C4-2B (cell line): ENCODE results near the gene SPTSSB.

ENCODE experiments used
- H3K27ac ChIP-seq: fragments of 450-650 bp; 2 replicates; pipeline ENCODE4 v1.5.1; 2017
- ZFX ChIP-seq: fragments of 450-650 bp; IDR thresholded peaks from 2 replicates; pipeline ENCODE4 v1.6.1; 2017
- TF ChIP-seq, protein P1 (sequence below): fragments of 450-650 bp; conservative IDR thresholded peaks from 2 replicates; pipeline ENCODE4 v1.5.1; 2017; ENCODE audit warnings: mild to moderate bottlenecking

Gene SPTSSB

DNA sequence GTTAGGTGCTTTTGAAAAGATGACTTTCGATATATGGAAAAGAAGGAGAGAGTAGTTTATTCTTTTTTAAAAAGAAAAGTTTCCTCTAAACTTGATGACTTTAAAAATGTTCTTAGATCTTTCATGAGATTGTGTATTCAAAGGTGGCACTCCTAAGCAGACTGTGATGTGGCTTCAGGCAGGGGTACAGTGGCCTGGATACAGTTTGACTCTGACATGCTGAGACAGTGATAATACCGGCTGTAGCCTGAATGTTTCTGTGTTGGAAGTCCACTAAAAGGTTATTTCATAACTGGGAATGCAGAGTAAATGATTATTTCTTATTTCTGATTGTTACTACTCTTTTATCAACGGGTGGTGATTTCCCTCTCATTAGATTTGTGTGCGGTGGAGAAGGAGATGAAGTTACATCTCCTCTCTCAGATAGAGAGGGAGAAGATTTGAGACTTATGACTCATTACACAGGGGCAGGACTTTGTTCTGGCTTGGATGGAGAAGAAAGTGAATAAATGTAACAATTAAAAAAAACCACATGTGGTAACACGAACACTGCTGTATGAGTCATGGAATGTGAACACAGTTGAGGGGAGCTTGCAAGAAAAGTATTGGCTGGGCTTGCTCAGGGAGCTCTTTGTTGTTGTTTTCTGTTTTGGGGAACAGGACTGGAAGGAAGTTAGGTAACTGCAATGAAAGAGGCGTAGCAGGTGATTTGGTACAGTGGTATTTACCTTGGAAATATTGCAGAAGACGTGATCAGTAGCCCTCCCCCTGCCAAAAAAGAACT lies 21.6 kb downstream of the SPTSSB start:
- no peak for TF ChIP-seq ZFX
- TF ChIP-seq, protein P1, sequence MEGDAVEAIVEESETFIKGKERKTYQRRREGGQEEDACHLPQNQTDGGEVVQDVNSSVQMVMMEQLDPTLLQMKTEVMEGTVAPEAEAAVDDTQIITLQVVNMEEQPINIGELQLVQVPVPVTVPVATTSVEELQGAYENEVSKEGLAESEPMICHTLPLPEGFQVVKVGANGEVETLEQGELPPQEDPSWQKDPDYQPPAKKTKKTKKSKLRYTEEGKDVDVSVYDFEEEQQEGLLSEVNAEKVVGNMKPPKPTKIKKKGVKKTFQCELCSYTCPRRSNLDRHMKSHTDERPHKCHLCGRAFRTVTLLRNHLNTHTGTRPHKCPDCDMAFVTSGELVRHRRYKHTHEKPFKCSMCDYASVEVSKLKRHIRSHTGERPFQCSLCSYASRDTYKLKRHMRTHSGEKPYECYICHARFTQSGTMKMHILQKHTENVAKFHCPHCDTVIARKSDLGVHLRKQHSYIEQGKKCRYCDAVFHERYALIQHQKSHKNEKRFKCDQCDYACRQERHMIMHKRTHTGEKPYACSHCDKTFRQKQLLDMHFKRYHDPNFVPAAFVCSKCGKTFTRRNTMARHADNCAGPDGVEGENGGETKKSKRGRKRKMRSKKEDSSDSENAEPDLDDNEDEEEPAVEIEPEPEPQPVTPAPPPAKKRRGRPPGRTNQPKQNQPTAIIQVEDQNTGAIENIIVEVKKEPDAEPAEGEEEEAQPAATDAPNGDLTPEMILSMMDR: no peak
- no peak overlapping the region for H3K27ac ChIP-seq

DNA sequence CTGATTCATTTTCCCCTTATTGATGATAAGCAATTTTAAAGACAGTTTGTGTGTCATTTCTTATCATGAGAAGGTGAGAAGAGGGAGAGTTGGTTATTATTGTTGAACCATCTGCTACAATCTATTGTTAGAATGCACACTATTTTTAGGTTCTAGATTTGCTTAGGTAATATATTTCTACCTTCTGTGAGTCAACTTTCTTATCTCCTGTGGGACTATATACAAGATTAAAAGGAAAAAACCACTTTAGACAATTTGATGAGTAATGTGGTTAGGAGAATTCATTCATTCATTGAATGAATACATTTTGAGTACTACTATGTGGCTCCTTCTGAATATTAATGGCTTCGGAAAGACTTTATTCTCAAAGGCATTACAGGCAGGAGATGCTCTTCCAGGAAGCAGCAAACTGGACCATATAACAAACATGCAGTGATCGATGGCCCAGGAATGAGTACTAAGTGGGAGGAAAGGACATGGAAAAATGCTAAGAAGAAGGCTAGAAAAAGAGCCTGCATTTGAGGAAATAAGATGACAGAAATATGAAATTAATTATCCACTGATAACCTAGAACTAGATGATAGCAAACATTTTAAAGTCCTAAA lies 22.4 kb downstream of the SPTSSB start:
- no peak overlapping the region for H3K27ac ChIP-seq

DNA sequence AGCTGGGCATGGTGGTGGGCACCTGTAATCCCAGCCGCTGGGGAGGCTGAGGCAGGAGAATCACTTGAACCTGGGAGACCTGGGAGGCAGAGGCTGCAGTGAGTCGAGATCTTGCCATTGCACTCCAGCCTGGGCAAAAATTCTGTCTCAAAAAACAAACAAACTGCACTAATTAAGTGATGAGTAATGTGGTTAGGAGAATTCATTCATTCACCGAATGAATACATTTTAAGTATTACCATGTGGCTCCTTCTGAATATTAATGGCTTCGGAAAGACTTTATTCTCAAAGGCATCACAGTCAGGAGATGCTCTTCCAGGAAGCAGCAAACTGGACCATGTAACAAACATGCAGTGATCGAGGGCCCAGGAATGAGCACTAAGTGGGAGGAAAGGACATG lies 23.6 kb downstream of the SPTSSB start:
- H3K27ac ChIP-seq: no peak overlapping the region
- TF ChIP-seq ZFX: no peak
- TF ChIP-seq, protein P1: no peak

More for the DNA sequence above, 22.4 kb downstream of the SPTSSB start:
- TF ChIP-seq ZFX: no peak
- TF ChIP-seq, protein P1: no peak

DNA sequence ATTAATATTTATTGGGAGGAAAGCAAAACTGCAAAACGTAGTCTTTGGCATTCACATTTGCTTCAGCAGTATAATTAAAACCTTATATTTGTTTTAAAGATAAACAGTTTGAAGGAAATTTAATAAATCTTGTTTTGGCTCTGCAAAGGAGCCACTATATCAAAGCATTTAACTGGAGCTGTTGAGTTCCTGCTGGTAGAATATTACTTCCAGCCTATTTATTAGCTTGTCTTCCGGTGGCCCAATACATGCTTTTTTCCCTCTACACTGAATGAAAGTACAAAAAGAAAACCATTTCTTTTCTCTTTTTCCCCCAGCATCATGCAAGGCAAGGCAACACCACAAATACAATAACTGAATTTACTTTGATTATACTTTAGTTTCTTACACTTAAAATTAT lies 26.3 kb downstream of the SPTSSB start:
- TF ChIP-seq, protein P1: no peak
- no peak for TF ChIP-seq ZFX
- no peak overlapping the region for H3K27ac ChIP-seq

DNA sequence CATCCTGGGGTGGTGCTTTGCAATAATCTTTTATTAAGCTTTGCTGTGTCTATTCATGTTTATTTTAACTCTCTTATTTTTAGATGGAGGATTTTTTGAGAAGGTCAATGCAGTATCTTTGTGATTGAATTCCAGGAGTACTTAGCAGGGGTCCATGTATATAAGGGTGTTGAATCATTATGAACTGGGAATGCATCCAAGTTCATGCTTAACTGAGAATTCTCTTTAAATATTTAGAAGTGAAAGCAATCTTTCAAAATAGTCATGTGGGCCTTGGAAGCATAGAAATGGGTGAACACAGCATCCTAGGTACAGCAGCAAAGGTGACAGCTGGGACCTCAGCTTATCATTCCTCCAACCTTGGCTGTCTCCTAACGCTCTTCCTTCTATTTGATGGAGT lies 27.3 kb downstream of the SPTSSB start:
- TF ChIP-seq, protein P1: no peak
- TF ChIP-seq ZFX: no peak
- no peak overlapping the region for H3K27ac ChIP-seq

DNA sequence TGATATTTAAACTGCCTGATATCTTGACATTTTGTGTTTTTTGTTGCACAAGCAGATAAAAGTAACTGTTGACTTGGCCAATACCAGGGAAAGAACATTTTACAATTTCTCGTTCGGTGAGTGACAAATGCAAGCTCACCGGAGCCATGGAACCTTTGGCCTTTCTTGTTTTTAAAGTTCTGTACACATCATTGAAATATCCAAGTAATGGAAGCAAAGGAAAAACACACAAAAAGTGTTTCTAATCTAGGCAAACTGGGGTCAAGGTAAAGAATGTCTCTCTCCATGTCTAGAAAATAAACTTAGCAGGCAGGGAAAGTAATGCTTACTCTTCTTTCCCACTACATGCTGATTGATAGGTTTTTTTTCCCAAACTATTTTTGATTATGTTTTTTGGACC lies 27.8 kb downstream of the SPTSSB start:
- TF ChIP-seq ZFX: no peak
- TF ChIP-seq, protein P1: no peak
- H3K27ac ChIP-seq: no peak overlapping the region

DNA sequence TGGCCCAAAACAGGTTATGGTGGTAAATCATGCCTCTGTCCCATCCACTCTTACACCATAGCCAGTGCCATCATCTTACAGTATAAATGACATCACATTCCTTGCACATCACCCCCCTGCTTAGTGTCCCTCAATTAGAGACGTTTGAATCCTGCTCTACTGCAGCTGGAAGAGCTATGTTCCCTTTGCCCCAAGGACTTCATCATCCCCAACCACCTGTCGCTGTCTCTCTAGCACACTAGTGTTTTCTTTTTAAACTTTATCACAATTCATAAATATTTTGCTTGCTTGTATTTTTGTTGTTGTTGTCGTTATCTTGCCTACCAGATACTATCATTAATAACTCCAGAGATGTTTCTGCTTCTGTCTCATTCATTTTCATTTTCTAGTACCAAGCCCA lies 28.7 kb downstream of the SPTSSB start:
- TF ChIP-seq, protein P1: no peak
- TF ChIP-seq ZFX: no peak
- H3K27ac ChIP-seq: no peak overlapping the region
